GM12878 (cell line): Measurements from ENCODE around the gene RHOF. TPM values are rescaled to one million over a fixed set of nuclear protein-coding genes. Genes with fewer than 3 reads are reported as not detected.

Experiments used
- ATAC-seq: fragments of 200-7000 bp; cut with Tn5 transposase; 3 replicates; pipeline ENCODE4 v1.9.1; 2020; ENCODE audit warnings: mild to moderate bottlenecking, moderate library complexity
- BruUV-seq: library from RNA; stranded (reverse); fragments of 400-500 nt; replicated peaks from 2 replicates; lab custom pipeline; 2021; lab: Mats Ljungman, UMichigan
- CTCF ChIA-PET: fragments of 300-600 bp; sonication (Branson Sonifier 250); formaldehyde crosslinking; extraction: SDS; loops from one replicate; lab custom pipeline; 2021; ENCODE audit warnings: inconsistent platforms; lab: Yijun Ruan, JAX
- POLR2A ChIA-PET: fragments of 350-600 bp; formaldehyde crosslinking; extraction: SDS; loops from one replicate; lab custom pipeline; 2021; ENCODE audit warnings: inconsistent platforms; lab: Charles Lee
- RAD21 ChIA-PET: fragments of 300-600 bp; sonication (Branson Sonifier 250); formaldehyde crosslinking; loops from one replicate; lab custom pipeline; 2023; ENCODE audit warnings: antibody characterized with exemption; ENCODE audit not compliant: unreplicated experiment; lab: Charles Lee
- SMC1A ChIA-PET: fragments of 300-600 bp; sonication (Branson Sonifier 250); formaldehyde crosslinking; loops from one replicate; lab custom pipeline; 2023; ENCODE audit not compliant: unreplicated experiment, uncharacterized antibody; lab: Charles Lee
- DNase-seq: peaks from one replicate; pipeline ENCODE4 v3.0.0-alpha.2; 2011; ENCODE audit warnings: low read depth, low spot score
- FAIRE-seq: peaks from 3 replicates; lab custom pipeline; 2011; peaks lifted over from hg19 to GRCh38; lab: Jason Lieb, UNC
- H2AFZ ChIP-seq: 2 replicates; pipeline ENCODE4 v1.6.0; 2011; ENCODE audit warnings: low read depth, low read length, control low read depth; ENCODE audit not compliant: control insufficient read depth
- H3K27ac ChIP-seq: 2 replicates; pipeline ENCODE4 v1.5.1; 2011; ENCODE audit warnings: control low read depth; ENCODE audit not compliant: control insufficient read depth, insufficient read depth
- H3K27me3 ChIP-seq, 2 experiments: replicated peaks in 1 of 2; 2 replicates each; pipeline versions ENCODE4 v1.6.0 to v1.6.1; 2011; ENCODE audit warnings: low read length in 1 of 2; ENCODE audit not compliant: control insufficient read depth in 2 of 2, insufficient read depth in 2 of 2
- H3K36me3 ChIP-seq, 2 experiments: 2 replicates each; pipeline ENCODE4 v1.5.1; 2011; ENCODE audit warnings: low read length in 1 of 2; ENCODE audit not compliant: control insufficient read depth in 2 of 2, insufficient read depth in 2 of 2
- H3K4me1 ChIP-seq: 2 replicates; pipeline ENCODE4 v1.6.1; 2011; ENCODE audit warnings: mild to moderate bottlenecking, low read length, moderate library complexity, mixed read lengths; ENCODE audit not compliant: control insufficient read depth, insufficient read depth
- H3K4me2 ChIP-seq: 2 replicates; pipeline ENCODE4 v1.6.0; 2011; ENCODE audit warnings: control low read depth; ENCODE audit not compliant: control insufficient read depth, insufficient read depth
- H3K4me3 ChIP-seq: fragments of 200-600 bp; sonication (generic); 2 replicates; pipeline ENCODE4 v1.5.1; 2016
- H3K79me2 ChIP-seq: 2 replicates; pipeline ENCODE4 v1.6.0; 2011; ENCODE audit warnings: low read length; ENCODE audit not compliant: control insufficient read depth, insufficient read depth
- H3K9ac ChIP-seq: 2 replicates; pipeline ENCODE4 v1.8.0; 2011; ENCODE audit warnings: low read length, control low read depth, mixed read lengths; ENCODE audit not compliant: control insufficient read depth, insufficient read depth
- H3K9me3 ChIP-seq: replicated peaks from 3 replicates; pipeline ENCODE4 v1.5.1; 2011; ENCODE audit warnings: mild to moderate bottlenecking, low read length; ENCODE audit not compliant: control insufficient read depth, insufficient read depth
- H4K20me1 ChIP-seq: 2 replicates; pipeline ENCODE4 v1.6.0; 2011; ENCODE audit not compliant: control insufficient read depth, insufficient read depth
- CHD1 ChIP-seq: IDR thresholded peaks from 2 replicates; pipeline ENCODE4 v1.6.1; 2012; ENCODE audit warnings: low read depth, low read length, improper control_type of control experiment
- ESRRA ChIP-seq: IDR thresholded peaks from 2 replicates; pipeline ENCODE4 v1.6.1; 2012; ENCODE audit warnings: mild to moderate bottlenecking, low read length, improper control_type of control experiment
- FOXK2 ChIP-seq: fragments of 450-650 bp; IDR thresholded peaks from 2 replicates; pipeline ENCODE4 v1.6.1; 2017; ENCODE audit warnings: mild to moderate bottlenecking, moderate library complexity
- GABPA ChIP-seq: IDR thresholded peaks from 2 replicates; pipeline ENCODE4 v1.6.1; 2014; ENCODE audit warnings: antibody characterized with exemption, low read depth, mild to moderate bottlenecking, inconsistent platforms
- NR2F1 ChIP-seq: fragments of 450-650 bp; conservative IDR thresholded peaks from 2 replicates; pipeline ENCODE4 v1.6.1; 2017; ENCODE audit warnings: mild to moderate bottlenecking
- RAD51 ChIP-seq: fragments of 450-650 bp; IDR thresholded peaks from 2 replicates; pipeline ENCODE4 v1.6.1; 2016; ENCODE audit warnings: moderate library complexity, mild to moderate bottlenecking, inconsistent platforms
- RCOR1 ChIP-seq: conservative IDR thresholded peaks from 2 replicates; pipeline ENCODE4 v1.6.1; 2012; ENCODE audit warnings: low read depth, low read length, improper control_type of control experiment
- YY1 ChIP-seq: IDR thresholded peaks from 2 replicates; pipeline ENCODE4 v1.6.1; 2011; ENCODE audit warnings: low read depth, mild to moderate bottlenecking, low read length
- ZBED1 ChIP-seq: IDR thresholded peaks from 2 replicates; pipeline ENCODE4 v1.6.1; 2016; ENCODE audit warnings: borderline replicate concordance
- ZZZ3 ChIP-seq: IDR thresholded peaks from 2 replicates; pipeline ENCODE4 v1.6.1; 2011; ENCODE audit warnings: low read depth; ENCODE audit not compliant: control insufficient read depth, insufficient read length
- WGBS: methylation state at CpG from one replicate; pipeline ENCODE4 v1.1.6; 2016; ENCODE audit warnings: low lambda C conversion rate; ENCODE audit not compliant: insufficient replicate concordance, insufficient coverage; ENCODE audit errors: missing lambda C conversion rate; 5-methylcytosine and 5-hydroxymethylcytosine counted together
- in situ Hi-C: fragments of 300-500 bp; cut with MboI; formaldehyde crosslinking; loops from 9 replicates; pipeline ENCODE4 v1.14.3; 2018; ENCODE audit warnings: mixed read lengths
- intact Hi-C: fragments of 100-400 bp; cut with micrococcal nuclease; formaldehyde crosslinking; loops from one replicate; pipeline ENCODE4 v1.14.2; 2022; ENCODE audit not compliant: unreplicated experiment
- polyA plus RNA-seq, 11 experiments: library from polyadenylated mRNA; depleted of rRNA in 4 of 11; unstranded in 6 of 11; stranded (reverse) in 5 of 11; fragments of >200 nt; fragmentation: Nextera tagmentation in 4 of 11; fragmentation: Illumina TruSeq in 1 of 11; extraction: Ambion mirVana in 4 of 11; extraction: Trizol in 1 of 11; gene quantifications; 1 replicate in 1 of 11; 2 replicates in 10 of 11; pipeline versions ENCODE4 v1.2.1 to v1.2.3, GENCODE V29; 2011 to 2016; ENCODE audit warnings: inconsistent platforms in 2 of 11, missing spikeins in 2 of 11, low read depth in 1 of 11
- total RNA-seq, 4 experiments: library from RNA; depleted of rRNA in 3 of 4; stranded (reverse); fragments of >200 nt in 3 of 4; fragmentation: Illumina TruSeq in 1 of 4; extraction: Trizol in 1 of 4; gene quantifications; 2 replicates each; pipeline versions ENCODE4 v1.2.1 to v1.2.3, GENCODE V29; 2013 to 2021
- TF ChIP-seq, protein P1 (sequence below): IDR thresholded peaks from 2 replicates; pipeline ENCODE4 v1.6.1; 2012; ENCODE audit warnings: low read depth, low read length, improper control_type of control experiment
- TF ChIP-seq, protein P2 (sequence below): fragments of 450-650 bp; IDR thresholded peaks from 2 replicates; pipeline ENCODE4 v1.6.1; 2017; ENCODE audit warnings: mild to moderate bottlenecking, low read depth, inconsistent platforms; ENCODE audit not compliant: poor library complexity, severe bottlenecking
- TF ChIP-seq, protein P3 (sequence below): fragments of 450-650 bp; IDR thresholded peaks from 2 replicates; pipeline ENCODE4 v1.6.1; 2017; ENCODE audit warnings: mild to moderate bottlenecking, moderate library complexity

Gene RHOF
- total and polyA plus RNA-seq, 10 of the 15 experiments (the other 5 are each of a cell fraction or from before 2014, with no cell fraction given), result 6.1 to 78.7 (median 39.7) TPM

DNA sequence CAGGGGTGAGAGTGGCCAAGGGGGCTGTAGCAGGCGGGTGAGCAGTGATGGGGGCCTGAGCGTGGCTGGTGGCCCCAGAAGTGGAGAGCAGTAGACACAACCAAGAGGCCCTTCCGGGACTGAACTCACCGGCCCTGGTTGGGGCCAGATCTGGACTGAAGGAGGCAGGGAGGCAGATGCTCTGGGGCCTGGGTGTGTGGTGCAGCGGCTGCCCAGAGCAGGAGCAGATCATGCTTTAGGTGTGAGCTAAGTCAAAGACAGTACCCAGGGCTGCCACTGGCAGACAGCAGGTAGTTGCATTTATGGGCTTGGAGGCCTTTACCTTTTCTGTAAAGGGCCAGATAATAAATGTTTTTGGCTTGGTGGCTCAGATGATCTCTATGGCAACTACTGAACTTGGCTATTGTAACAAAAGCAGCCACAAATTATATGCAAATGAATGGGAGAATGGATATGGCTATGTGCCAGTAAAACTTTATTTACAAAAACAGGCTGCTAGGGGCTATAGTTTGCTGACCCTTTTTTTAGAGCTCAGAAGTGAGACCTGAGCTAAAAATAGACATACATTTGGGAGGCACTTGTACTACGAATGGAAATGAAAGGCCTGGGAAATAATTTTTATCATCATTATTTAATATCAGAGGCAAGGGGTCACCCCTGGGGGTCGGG is 35.9 kb upstream of the RHOF start:
- POLR2A ChIA-PET, result no interaction called here
- peak; percentile 30; the same call in 2 of the 3 replicates for ATAC-seq
- BruUV-seq, result no TSS peak
- Histone ChIP-seq H3K9ac (no peak overlapping the region), H3K36me3 (peaks cover 3 to 12% of the 10 kb centered on the region in 2 experiments; a peak in 3 of 4 replicates), H3K4me3 (no peak overlapping the region), H3K4me1 (no peaks in the 10 kb centered on the region), H3K79me2 (no peaks in the 10 kb centered on the region)
- in situ Hi-C loops, result no loop called here
- RAD21 ChIA-PET, result no interaction called here
- SMC1A ChIA-PET, result no interaction called here
- CTCF ChIA-PET, result interaction anchor here (0.7 kb wide), 1 partner anchor 42 kb away, joined by 3 read pairs; no protein-coding TSS in a partner anchor
- TF ChIP-seq RAD51 (no peak), ZBED1 (no peak), ESRRA (no peak), CHD1 (no peak), GABPA (no peak), RCOR1 (no peak), YY1 (no peak), ZZZ3 (no peak), FOXK2 (no peak), NR2F1 (no peak)
- TF ChIP-seq, protein P1, sequence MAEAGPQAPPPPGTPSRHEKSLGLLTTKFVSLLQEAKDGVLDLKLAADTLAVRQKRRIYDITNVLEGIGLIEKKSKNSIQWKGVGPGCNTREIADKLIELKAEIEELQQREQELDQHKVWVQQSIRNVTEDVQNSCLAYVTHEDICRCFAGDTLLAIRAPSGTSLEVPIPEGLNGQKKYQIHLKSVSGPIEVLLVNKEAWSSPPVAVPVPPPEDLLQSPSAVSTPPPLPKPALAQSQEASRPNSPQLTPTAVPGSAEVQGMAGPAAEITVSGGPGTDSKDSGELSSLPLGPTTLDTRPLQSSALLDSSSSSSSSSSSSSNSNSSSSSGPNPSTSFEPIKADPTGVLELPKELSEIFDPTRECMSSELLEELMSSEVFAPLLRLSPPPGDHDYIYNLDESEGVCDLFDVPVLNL, result no peak
- TF ChIP-seq, protein P2, sequence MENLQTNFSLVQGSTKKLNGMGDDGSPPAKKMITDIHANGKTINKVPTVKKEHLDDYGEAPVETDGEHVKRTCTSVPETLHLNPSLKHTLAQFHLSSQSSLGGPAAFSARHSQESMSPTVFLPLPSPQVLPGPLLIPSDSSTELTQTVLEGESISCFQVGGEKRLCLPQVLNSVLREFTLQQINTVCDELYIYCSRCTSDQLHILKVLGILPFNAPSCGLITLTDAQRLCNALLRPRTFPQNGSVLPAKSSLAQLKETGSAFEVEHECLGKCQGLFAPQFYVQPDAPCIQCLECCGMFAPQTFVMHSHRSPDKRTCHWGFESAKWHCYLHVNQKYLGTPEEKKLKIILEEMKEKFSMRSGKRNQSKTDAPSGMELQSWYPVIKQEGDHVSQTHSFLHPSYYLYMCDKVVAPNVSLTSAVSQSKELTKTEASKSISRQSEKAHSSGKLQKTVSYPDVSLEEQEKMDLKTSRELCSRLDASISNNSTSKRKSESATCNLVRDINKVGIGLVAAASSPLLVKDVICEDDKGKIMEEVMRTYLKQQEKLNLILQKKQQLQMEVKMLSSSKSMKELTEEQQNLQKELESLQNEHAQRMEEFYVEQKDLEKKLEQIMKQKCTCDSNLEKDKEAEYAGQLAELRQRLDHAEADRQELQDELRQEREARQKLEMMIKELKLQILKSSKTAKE, result no peak
- TF ChIP-seq, protein P3, sequence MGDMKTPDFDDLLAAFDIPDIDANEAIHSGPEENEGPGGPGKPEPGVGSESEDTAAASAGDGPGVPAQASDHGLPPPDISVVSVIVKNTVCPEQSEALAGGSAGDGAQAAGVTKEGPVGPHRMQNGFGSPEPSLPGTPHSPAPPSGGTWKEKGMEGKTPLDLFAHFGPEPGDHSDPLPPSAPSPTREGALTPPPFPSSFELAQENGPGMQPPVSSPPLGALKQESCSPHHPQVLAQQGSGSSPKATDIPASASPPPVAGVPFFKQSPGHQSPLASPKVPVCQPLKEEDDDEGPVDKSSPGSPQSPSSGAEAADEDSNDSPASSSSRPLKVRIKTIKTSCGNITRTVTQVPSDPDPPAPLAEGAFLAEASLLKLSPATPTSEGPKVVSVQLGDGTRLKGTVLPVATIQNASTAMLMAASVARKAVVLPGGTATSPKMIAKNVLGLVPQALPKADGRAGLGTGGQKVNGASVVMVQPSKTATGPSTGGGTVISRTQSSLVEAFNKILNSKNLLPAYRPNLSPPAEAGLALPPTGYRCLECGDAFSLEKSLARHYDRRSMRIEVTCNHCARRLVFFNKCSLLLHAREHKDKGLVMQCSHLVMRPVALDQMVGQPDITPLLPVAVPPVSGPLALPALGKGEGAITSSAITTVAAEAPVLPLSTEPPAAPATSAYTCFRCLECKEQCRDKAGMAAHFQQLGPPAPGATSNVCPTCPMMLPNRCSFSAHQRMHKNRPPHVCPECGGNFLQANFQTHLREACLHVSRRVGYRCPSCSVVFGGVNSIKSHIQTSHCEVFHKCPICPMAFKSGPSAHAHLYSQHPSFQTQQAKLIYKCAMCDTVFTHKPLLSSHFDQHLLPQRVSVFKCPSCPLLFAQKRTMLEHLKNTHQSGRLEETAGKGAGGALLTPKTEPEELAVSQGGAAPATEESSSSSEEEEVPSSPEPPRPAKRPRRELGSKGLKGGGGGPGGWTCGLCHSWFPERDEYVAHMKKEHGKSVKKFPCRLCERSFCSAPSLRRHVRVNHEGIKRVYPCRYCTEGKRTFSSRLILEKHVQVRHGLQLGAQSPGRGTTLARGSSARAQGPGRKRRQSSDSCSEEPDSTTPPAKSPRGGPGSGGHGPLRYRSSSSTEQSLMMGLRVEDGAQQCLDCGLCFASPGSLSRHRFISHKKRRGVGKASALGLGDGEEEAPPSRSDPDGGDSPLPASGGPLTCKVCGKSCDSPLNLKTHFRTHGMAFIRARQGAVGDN, result no peak
- TF ChIP-seq, all 136 proteins: peak for 0
- DNase-seq, result no peak
- no peaks in the 10 kb centered on the region for H3K27me3 ChIP-seq
- H4K20me1 ChIP-seq, result no peaks in the 10 kb centered on the region
- WGBS, result 94% methylated on average over 7 of the region's 7 CpGs
- H3K4me2 ChIP-seq, result no peak overlapping the region
- no peak for FAIRE-seq
- no peaks in the 10 kb centered on the region for H3K9me3 ChIP-seq
- intact Hi-C loops, result no loop called here
- H2AFZ ChIP-seq, result no peak overlapping the region
- H3K27ac ChIP-seq, result no peak overlapping the region
